Brain microvascular endothelial cell (primary cell): ENCODE results near the gene PNPO.
"Not testable (repeated sequence)": the region's sequence is repeated elsewhere in the genome, so short reads cannot be mapped to it uniquely, and the experiment has no call there.

Source experiments
- DNase-seq: peaks from one replicate; pipeline ENCODE4 v3.0.0-alpha.2; 2020
- H3K27ac ChIP-seq: fragments of 250-450 bp; sonication (Bioruptor Pico); 2 replicates; pipeline ENCODE4 v1.5.1; 2020; ENCODE audit warnings: mild to moderate bottlenecking, moderate library complexity
- H3K27me3 ChIP-seq: fragments of 250-450 bp; sonication (Bioruptor Pico); replicated peaks from 2 replicates; pipeline ENCODE4 v1.5.1; 2020; ENCODE audit warnings: mild to moderate bottlenecking
- H3K36me3 ChIP-seq: fragments of 250-450 bp; sonication (Bioruptor Pico); replicated peaks from 2 replicates; pipeline ENCODE4 v1.5.1; 2020; ENCODE audit warnings: mild to moderate bottlenecking
- H3K4me3 ChIP-seq: 2 replicates; pipeline ENCODE4 v1.5.1; 2011; ENCODE audit warnings: low read depth, mild to moderate bottlenecking, control low read depth, low read length, moderate library complexity
- in situ Hi-C: cut with HindIII; loops from 2 replicates; pipeline ENCODE4 v1.10.0; 2017; ENCODE audit warnings: low sequenced_read_pairs, low pct_ligation_motif_present
- TF ChIP-seq, protein P1 (sequence below): IDR thresholded peaks from 2 replicates; pipeline ENCODE4 v1.5.1; 2011; ENCODE audit warnings: low read depth, mild to moderate bottlenecking, moderate library complexity, low read length, control low read depth, inconsistent platforms; ENCODE audit errors: missing control alignments

PNPO gene

DNA sequence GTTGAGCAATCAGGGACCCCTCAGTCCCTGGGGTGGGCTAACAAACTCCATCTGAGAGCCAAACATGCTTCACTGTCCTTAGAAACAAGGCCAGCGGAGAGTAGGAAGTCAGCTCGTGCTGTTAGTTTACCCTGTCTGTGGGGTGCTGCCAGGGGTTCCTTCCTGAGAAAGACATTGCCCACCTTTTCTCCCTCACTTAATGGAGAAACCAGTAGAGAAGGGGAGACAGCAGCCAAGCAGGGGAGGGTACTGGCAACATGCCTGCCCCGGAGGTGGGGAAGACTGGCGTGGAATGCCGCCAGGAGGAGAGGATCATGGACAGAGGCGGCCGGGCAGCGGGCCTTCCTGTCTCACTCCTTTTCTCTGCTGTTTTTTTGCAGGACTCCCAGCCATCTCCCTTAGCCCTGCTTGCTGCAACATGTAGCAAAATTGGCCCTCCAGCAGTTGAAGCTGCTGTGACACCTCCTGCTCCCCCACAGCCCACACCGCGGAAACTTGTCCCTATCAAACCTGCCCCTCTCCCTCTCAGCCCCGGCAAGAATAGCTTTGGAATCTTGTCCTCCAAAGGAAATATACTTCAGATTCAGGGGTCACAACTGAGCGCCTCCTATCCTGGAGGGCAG, 25.5 kb upstream of the PNPO start:
- in situ Hi-C loops: no loop called here
- DNase-seq: no peak
- TF ChIP-seq, protein P1, sequence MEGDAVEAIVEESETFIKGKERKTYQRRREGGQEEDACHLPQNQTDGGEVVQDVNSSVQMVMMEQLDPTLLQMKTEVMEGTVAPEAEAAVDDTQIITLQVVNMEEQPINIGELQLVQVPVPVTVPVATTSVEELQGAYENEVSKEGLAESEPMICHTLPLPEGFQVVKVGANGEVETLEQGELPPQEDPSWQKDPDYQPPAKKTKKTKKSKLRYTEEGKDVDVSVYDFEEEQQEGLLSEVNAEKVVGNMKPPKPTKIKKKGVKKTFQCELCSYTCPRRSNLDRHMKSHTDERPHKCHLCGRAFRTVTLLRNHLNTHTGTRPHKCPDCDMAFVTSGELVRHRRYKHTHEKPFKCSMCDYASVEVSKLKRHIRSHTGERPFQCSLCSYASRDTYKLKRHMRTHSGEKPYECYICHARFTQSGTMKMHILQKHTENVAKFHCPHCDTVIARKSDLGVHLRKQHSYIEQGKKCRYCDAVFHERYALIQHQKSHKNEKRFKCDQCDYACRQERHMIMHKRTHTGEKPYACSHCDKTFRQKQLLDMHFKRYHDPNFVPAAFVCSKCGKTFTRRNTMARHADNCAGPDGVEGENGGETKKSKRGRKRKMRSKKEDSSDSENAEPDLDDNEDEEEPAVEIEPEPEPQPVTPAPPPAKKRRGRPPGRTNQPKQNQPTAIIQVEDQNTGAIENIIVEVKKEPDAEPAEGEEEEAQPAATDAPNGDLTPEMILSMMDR: no peak
- H3K4me3 ChIP-seq: no peak overlapping the region
- no peaks in the 10 kb centered on the region for H3K27me3 ChIP-seq
- H3K36me3 ChIP-seq: no peaks in the 10 kb centered on the region
- no peak overlapping the region for H3K27ac ChIP-seq

DNA sequence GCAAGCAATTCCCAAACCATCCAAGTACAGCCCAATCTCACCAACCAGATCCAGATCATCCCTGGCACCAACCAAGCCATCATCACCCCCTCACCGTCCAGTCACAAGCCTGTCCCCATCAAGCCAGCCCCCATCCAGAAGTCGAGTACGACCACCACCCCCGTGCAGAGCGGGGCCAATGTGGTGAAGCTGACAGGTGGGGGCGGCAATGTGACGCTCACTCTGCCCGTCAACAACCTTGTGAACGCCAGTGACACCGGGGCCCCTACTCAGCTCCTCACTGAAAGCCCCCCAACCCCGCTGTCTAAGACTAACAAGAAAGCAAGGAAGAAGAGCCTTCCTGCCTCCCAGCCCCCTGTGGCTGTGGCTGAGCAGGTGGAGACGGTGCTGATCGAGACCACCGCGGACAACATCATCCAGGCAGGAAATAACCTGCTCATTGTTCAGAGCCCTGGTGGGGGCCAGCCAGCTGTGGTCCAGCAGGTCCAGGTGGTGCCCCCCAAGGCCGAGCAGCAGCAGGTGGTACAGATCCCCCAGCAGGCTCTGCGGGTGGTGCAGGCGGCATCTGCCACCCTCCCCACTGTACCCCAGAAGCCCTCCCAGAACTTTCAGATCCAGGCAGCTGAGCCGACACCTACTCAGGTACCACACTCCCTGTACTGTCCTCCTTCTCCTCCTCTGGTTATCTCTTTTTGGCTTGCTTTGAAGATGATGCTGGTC, 24.7 kb upstream of the PNPO start:
- H3K27me3 ChIP-seq: no peaks in the 10 kb centered on the region
- H3K4me3 ChIP-seq: no peak overlapping the region
- TF ChIP-seq, protein P1: no peak
- no peak for DNase-seq
- no peak overlapping the region for H3K27ac ChIP-seq
- in situ Hi-C loops: no loop called here
- H3K36me3 ChIP-seq: no peaks in the 10 kb centered on the region

DNA sequence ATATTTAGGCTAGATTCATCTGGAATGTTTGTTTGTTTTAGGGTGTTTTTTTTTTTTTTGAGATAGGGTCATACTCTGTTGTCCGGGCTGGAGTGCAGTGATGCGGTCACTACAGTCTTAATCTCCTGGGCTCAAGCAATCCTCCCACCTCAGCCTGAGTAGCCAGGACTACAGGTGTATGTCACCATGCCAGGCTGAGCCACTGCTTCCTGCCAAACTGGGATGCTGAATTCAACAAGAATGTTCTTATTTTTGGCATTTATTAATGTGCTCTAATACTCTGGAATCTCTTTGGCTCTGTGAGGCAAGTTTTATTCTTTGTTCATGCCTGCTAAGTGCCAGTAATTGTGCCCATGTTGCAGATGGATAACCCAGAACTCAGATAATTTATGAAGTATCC, 23.8 kb upstream of the PNPO start:
- H3K27ac ChIP-seq: no peak overlapping the region
- no peaks in the 10 kb centered on the region for H3K27me3 ChIP-seq
- H3K36me3 ChIP-seq: no peaks in the 10 kb centered on the region
- in situ Hi-C loops: no loop called here
- DNase-seq: no peak
- no peak overlapping the region for H3K4me3 ChIP-seq
- TF ChIP-seq, protein P1: no peak

DNA sequence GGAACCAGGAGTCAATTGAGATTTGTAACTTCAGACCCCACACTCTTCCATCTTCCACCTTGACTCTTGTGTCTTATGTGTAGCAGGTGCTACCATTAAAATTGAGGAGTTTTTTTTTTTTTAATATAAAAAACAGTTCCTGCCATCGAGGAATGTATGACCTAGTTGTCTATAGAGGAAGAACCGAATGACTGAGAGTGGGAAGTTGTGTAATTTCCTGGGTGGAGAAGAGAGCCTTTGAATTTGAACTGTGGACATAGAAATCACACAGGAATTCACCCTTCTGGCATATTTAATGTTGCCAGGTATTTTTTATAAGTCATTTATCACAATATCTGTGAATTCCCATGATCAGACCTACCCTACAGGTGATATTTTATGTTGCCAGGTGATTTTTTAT, 23.4 kb upstream of the PNPO start:
- no peak for DNase-seq
- Histone ChIP-seq H3K4me3 (no peak overlapping the region), H3K27ac (no peak overlapping the region), H3K36me3 (no peaks in the 10 kb centered on the region), H3K27me3 (no peaks in the 10 kb centered on the region)
- in situ Hi-C loops: no loop called here
- TF ChIP-seq, protein P1: no peak

DNA sequence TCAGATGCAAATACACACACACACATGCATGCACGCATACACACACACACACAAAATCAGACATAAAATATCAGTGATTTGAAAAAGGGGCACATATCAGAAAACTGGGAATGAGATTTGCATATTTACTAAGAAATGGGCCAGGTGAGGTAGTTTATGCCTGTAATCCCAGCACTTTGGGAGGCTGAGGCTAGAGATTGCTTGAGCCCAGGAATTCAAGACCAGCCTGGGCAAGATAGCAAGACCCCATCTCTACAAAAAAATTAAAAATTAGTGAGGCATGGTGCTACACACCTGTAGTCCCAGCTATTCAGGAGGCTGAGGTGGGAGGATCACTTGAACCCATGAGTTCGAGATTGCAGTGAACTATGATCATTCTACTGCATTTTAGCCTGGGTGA, 22.4 kb upstream of the PNPO start:
- no peak overlapping the region for H3K4me3 ChIP-seq
- DNase-seq: no peak
- no peak overlapping the region for H3K27ac ChIP-seq
- H3K27me3 ChIP-seq: no peaks in the 10 kb centered on the region
- in situ Hi-C loops: no loop called here
- TF ChIP-seq, protein P1: no peak
- H3K36me3 ChIP-seq: peaks cover 4% of the 10 kb centered on the region

DNA sequence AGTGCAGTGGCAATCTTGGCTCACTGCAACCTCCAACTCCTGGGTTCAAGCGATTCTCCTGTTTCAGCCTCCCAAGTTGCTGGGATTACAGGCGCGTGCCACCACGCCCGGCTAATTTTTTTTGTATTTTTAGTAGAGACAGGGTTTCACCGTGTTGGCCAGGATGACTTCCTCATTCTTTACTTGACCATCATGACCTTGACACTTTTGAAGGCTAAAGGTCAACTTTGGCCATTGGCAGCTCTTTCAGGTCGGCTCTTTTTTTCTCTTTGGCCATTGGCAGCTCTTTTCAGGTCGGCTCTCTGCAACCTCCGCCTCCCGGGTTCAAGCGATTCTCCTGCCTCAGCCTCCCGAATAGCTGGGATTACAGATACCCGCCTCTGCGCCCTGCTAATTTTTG, 21.5 kb upstream of the PNPO start:
- H3K27ac ChIP-seq, H3K4me3 ChIP-seq, H3K27me3 ChIP-seq, DNase-seq, in situ Hi-C loops, H3K36me3 ChIP-seq: not testable (repeated sequence)
